Stomach smooth muscle (tissue), 2 donors: ENCODE data around the gene SLC9A9.
A peak's percentile ranks its signal among the peaks of the same experiment; 100 is the strongest.

ENCODE experiments used
- H3K27ac ChIP-seq: one replicate; pipeline ENCODE4 v1.7.0; 2013; ENCODE audit warnings: mild to moderate bottlenecking, low read length, inconsistent platforms
- H3K27me3 ChIP-seq, 2 donors: one replicate each; pipeline ENCODE4 v1.7.0; 2013; ENCODE audit warnings: low read length in 2 of 2; ENCODE audit not compliant: insufficient read depth in 2 of 2, control insufficient read depth in 1 of 2
- H3K36me3 ChIP-seq, 2 donors: one replicate each; pipeline ENCODE4 v1.7.0; 2013; ENCODE audit warnings: low read length in 2 of 2; ENCODE audit not compliant: control insufficient read depth in 2 of 2, insufficient read depth in 2 of 2
- H3K4me1 ChIP-seq: one replicate; pipeline ENCODE4 v1.7.0; 2013; ENCODE audit warnings: low read length; ENCODE audit not compliant: control insufficient read depth, insufficient read depth
- H3K4me3 ChIP-seq, 2 donors: one replicate each; pipeline ENCODE4 v1.7.0; 2013; ENCODE audit warnings: low read length in 2 of 2
- H3K9ac ChIP-seq, 2 donors: one replicate each; pipeline ENCODE4 v1.7.0; 2013; ENCODE audit warnings: low read length in 2 of 2, mild to moderate bottlenecking in 1 of 2
- H3K9me3 ChIP-seq, 2 donors: one replicate each; pipeline ENCODE4 v1.7.0; 2013; ENCODE audit warnings: low read length in 2 of 2; ENCODE audit not compliant: control insufficient read depth in 2 of 2
- donor health status: healthy.
- donor health status: Pancreatic carcinoma.

SLC9A9 gene

GRCh38 chr3:143650120-143650519 is 198.1 kb downstream of the SLC9A9 start:
- Histone ChIP-seq H3K9ac (no peak overlapping the region), H3K9me3 (no peaks in the 10 kb centered on the region), H3K27ac (no peak overlapping the region), H3K27me3 (no peaks in the 10 kb centered on the region), H3K4me1 (no peaks in the 10 kb centered on the region), H3K36me3 (peaks cover 0 to 2% of the 10 kb centered on the region in 2 donors), H3K4me3 (no peak overlapping the region)

- Histone ChIP-seq H3K27ac (no peak overlapping the region), H3K4me1 (no peaks in the 10 kb centered on the region), H3K4me3 (no peak overlapping the region), H3K27me3 (no peaks in the 10 kb centered on the region), H3K36me3 (peaks cover 0 to 2% of the 10 kb centered on the region in 2 donors), H3K9ac (no peak overlapping the region), H3K9me3 (no peaks in the 10 kb centered on the region)
Observed at GRCh38 chr3:143648708-143649107, 199.6 kb downstream of the SLC9A9 start.

- H3K4me1 ChIP-seq = no peaks in the 10 kb centered on the region
Observed at GRCh38 chr3:143648218-143648617, 200.1 kb downstream of the SLC9A9 start.

DNA sequence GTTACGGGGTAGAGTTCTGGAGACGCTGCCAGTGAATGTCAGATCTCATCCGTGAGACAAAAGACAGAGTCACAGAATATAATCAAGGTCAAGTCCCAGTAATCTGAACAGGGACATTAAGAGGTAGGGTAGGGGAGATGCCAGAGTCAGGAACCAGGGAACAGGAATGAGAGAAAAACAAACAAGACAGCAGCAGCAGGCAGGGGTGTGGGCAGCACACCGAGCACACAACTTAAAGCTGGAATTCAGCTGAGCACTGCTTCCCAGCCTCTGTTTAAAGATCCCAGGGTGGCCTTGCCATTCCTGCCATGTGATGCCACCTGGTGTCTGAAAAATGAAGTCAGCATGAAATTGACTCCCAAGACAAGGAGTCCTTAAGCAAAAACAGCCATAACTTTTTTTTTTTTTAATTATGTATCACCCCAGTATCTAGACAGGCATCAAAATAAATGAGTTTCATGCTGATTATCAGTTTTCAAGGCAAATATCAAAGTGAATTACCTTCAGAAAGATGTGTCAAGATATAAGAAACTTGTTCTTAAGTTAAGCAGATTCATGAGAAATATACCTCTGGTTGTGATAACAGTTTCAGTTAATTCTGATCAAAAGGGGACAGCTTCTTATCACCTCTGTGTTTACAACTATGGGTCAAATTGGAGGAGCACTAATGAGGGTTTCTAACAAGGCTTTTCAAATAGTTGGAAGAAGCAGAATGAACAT is 203.7 kb downstream of the SLC9A9 start:
- H3K4me1 ChIP-seq = no peaks in the 10 kb centered on the region
- no peaks in the 10 kb centered on the region for H3K9me3 ChIP-seq
- H3K27me3 ChIP-seq = no peaks in the 10 kb centered on the region
- H3K9ac ChIP-seq = no peak overlapping the region
- H3K27ac ChIP-seq = no peak overlapping the region
- H3K4me3 ChIP-seq = peak overlapping the region in 1 of 2 donors; percentile 36
- no peaks in the 10 kb centered on the region for H3K36me3 ChIP-seq

More at GRCh38 chr3:143648218-143648617, 200.1 kb downstream of the SLC9A9 start:
- H3K9ac ChIP-seq = no peak overlapping the region
- H3K27me3 ChIP-seq = no peaks in the 10 kb centered on the region
- H3K27ac ChIP-seq = no peak overlapping the region
- peaks cover 0 to 2% of the 10 kb centered on the region in 2 donors for H3K36me3 ChIP-seq
- H3K4me3 ChIP-seq = no peak overlapping the region
- no peaks in the 10 kb centered on the region for H3K9me3 ChIP-seq

DNA sequence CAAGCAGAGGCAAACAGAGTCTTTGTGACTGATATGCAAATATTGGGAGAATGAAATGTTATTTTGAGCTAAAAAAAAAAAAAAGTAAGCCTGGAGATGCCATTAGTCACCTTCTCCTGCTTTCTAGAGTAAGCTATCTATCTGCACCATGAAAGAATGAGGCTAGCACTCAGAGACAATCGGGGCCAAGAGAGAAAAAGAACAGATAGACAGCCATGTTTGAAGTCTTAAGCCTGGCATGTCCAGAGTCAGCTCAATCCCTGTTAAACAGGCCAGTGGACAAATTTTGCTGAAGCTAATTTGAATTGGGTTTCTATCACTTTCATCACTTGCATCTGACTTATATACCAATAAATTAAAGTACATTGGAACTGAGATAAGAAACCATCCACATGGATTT is 204.4 kb downstream of the SLC9A9 start:
- Histone ChIP-seq H3K36me3 (no peaks in the 10 kb centered on the region), H3K27me3 (no peaks in the 10 kb centered on the region), H3K9me3 (no peaks in the 10 kb centered on the region), H3K4me3 (no peak overlapping the region), H3K4me1 (no peaks in the 10 kb centered on the region), H3K27ac (no peak overlapping the region), H3K9ac (no peak overlapping the region)

DNA sequence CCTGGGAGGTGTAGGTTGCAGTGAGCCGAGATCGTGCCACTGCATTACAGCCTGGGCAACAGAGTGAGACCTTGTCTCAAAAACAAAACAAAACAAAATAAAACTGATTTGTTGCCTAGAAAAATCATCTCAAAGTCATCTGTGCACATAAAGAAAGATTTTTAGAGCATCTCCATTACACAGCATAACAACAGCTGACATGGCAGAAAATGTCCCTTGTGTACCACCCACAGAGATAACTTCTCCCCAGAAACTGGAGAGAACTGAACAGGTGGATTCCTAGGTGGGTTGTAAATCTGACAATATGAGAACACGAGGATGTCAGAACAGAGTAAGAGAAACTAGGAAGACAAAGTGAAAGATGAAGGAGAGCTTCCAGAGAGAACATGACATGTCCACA is 207.5 kb downstream of the SLC9A9 start:
- H3K27ac ChIP-seq = no peak overlapping the region
- H3K4me1 ChIP-seq = no peaks in the 10 kb centered on the region
- H3K9ac ChIP-seq = no peak overlapping the region
- no peaks in the 10 kb centered on the region for H3K9me3 ChIP-seq
- no peaks in the 10 kb centered on the region for H3K36me3 ChIP-seq
- H3K27me3 ChIP-seq = no peaks in the 10 kb centered on the region
- no peak overlapping the region for H3K4me3 ChIP-seq

DNA sequence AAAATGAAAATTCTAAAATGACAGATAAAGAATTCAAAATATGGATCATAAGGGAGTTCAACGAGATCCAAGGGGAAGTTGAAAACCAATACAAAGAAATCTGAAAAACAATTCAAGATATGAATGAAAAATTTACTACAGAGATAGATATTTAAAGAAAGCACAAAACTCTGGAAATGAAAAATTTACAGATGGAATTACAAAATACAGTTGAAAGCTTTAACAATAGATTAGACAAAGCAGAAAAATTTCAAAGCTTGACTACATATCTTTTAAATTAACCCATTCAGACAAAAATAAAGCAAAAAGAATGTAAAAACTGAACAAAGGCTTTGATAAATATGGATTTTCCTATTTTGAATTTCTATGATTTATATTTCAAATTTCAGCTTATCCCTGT is 211.1 kb downstream of the SLC9A9 start:
- no peaks in the 10 kb centered on the region for H3K9me3 ChIP-seq
- H3K4me1 ChIP-seq = no peaks in the 10 kb centered on the region
- no peaks in the 10 kb centered on the region for H3K27me3 ChIP-seq
- H3K4me3 ChIP-seq = no peak overlapping the region
- no peaks in the 10 kb centered on the region for H3K36me3 ChIP-seq
- no peak overlapping the region for H3K27ac ChIP-seq
- no peak overlapping the region for H3K9ac ChIP-seq

DNA sequence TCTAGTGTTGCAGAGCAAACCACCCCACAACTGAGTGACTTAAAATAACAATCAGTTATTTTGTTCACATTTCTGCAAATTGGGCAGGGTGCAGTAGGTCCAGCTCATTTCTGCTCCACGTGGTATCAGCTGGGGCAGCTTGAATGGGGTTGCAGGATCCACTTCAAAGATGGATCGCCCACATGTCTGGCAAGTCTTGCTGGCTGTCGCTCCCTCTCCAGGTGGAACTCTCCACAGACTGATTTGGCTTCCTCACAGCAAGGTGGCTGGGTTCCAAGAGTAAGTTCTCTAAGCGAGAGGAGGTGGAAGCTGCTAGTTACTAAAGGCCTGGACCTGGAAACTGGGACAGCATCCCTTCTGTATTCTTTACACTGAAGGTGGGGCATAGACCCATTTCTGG is 213.3 kb downstream of the SLC9A9 start:
- Histone ChIP-seq H3K9ac (no peak overlapping the region), H3K27me3 (no peaks in the 10 kb centered on the region), H3K36me3 (no peaks in the 10 kb centered on the region), H3K9me3 (no peaks in the 10 kb centered on the region), H3K27ac (no peak overlapping the region), H3K4me1 (no peaks in the 10 kb centered on the region), H3K4me3 (no peak overlapping the region)

GRCh38 chr3:143634427-143634826 is 213.8 kb downstream of the SLC9A9 start:
- Histone ChIP-seq H3K4me3 (no peak overlapping the region), H3K9me3 (no peaks in the 10 kb centered on the region), H3K27ac (no peak overlapping the region), H3K36me3 (no peaks in the 10 kb centered on the region), H3K27me3 (no peaks in the 10 kb centered on the region), H3K9ac (no peak overlapping the region), H3K4me1 (no peaks in the 10 kb centered on the region)

DNA sequence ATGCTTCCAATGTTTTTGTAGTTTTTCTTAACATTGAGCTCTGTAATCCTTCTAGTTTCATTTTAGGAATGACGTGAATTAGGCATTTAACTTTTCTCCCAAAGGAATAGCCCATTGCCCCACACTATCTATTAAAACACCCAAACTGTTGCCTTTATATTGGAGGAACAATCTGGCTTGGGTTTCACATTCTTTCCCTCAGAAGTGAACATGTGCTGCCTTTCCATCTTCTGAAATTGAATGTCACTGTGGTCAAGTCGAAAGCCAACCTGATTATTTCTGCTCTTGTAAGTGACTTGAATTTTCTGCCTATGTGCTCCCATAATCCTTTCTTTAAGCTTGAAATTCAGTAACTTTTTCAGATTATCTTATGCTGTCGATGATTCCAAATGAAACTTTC is 214.5 kb downstream of the SLC9A9 start:
- Histone ChIP-seq H3K9ac (no peak overlapping the region), H3K4me3 (no peak overlapping the region), H3K27me3 (no peaks in the 10 kb centered on the region), H3K9me3 (no peaks in the 10 kb centered on the region), H3K4me1 (no peaks in the 10 kb centered on the region), H3K36me3 (no peaks in the 10 kb centered on the region), H3K27ac (no peak overlapping the region)

GRCh38 chr3:143629726-143630125 is 218.5 kb downstream of the SLC9A9 start:
- no peaks in the 10 kb centered on the region for H3K4me1 ChIP-seq
- no peak overlapping the region for H3K9ac ChIP-seq
- H3K36me3 ChIP-seq = no peaks in the 10 kb centered on the region
- no peak overlapping the region for H3K27ac ChIP-seq
- H3K4me3 ChIP-seq = no peak overlapping the region
- H3K9me3 ChIP-seq = no peaks in the 10 kb centered on the region
- H3K27me3 ChIP-seq = no peaks in the 10 kb centered on the region
